Posterior vena cava (tissue), 2 donors: ENCODE results near the gene STPG4. TPM values are rescaled to one million over a fixed set of nuclear protein-coding genes. Genes with fewer than 3 reads are reported as not detected.

ENCODE experiments used
- DNase-seq: peaks from one replicate; pipeline ENCODE4 v3.0.0-alpha.2; 2020; ENCODE audit warnings: low spot score
- intact Hi-C, 2 donors: fragments of 100-400 bp; cut with DNase I; formaldehyde crosslinking; loops; one replicate each; pipeline versions ENCODE4 v1.14.1 to v1.14.2; 2022 to 2023
- total RNA-seq, 2 donors: library from RNA; stranded (reverse); fragmentation: NEBNext Ultra II Directional; extraction: Animal tissue kit (Norgen Biotek cat#: 25700); gene quantifications; one replicate each; pipeline ENCODE4 v1.2.1, GENCODE V29; 2021
- donor health status: DM: yes; HTN: yes; CAD: no.
- donor health status: DM: yes; HTN: yes; CAD: no.

STPG4 gene
- total RNA-seq, 2 donors from 2014 or later, result 0.52 TPM; not detected in 1

DNA sequence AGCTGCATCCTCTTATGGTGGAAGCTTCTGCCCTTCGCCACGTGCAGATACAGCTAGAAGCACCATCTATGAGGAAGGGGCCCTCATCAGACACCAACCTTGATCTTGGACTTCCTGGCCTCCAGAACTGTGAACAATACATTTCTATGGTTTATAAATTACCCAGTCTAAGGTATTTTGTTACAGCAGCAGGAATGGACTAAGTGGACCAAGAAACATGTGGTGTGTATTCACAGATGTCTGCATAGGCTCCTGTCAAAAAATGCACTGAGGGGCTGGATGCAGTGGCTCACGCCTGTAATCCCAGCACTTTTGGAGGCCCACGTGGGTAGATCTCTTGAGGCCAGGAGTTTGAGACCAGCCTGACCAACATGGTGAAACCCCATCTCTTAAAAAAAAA lies 57.5 kb downstream of the STPG4 start:
- intact Hi-C loops, result no loop called here
- no peak for DNase-seq

GRCh38 chr2:47096451-47096850 lies 58.7 kb downstream of the STPG4 start:
- DNase-seq, result no peak
- intact Hi-C loops, result no loop called here

DNA sequence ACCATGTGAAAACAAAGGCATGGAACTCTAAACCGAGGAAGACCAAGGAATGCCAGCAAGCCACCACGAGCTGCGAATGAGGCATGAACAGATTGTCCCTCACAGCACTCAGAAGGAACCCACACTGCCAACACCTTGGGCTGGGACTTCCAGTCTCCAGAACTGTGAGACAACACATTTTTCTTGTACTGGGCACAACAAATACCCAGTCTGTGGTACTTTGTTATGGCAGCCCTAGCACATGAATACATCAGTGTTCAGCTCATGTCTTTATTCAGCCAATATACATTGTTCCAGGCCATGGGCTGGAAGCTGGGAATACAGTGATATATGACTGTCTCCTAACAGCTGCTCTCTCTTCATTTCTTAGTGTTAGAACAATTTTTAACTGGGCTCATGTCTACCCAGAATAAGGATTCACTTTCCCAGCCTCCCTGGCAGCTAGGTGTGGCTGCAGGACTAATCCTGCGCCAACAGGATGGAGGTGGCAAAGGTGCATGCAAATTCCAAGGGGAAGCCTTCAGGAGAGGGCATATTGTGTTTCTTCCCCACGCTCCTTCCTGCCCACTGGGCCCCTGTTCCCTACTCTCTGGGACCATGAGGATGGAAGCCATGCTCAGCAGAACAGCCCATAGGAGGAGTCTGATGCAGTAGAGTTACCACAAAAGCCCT lies 59.6 kb downstream of the STPG4 start:
- DNase-seq, result no peak
- intact Hi-C loops, result no loop called here

DNA sequence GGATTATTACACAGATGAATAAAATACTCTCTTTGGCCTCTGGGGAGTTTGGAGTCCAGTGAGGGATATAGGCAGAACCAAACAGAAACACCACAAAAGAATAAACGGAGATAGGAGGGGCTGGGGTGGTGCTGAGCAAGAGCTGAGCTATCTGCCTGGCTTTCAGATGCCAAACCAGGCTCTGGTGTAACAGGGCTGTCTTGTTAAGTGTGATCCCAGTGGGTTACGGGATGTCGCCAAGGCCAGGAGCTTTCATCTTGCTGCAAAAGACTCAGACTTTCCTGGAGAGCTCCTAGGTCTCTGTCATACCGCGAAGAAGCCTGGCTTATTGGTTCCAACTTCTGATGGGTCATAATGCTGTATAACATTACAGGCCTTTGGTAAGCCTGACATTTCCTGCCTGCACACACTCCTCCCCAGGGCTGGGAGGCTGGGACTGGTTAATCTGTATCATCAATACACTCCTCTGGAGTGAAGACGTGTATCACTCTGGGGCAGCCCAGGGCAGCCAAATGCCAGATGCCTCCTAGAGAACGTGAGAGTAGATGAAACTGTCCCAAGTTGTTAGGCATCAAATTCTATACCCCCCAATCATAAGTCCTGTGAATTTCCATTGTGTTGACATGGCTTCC lies 60.5 kb downstream of the STPG4 start:
- peak; percentile 86 for DNase-seq

GRCh38 chr2:47093626-47094025 lies 61.5 kb downstream of the STPG4 start:
- DNase-seq, result no peak
- intact Hi-C loops, result no loop called here

More for the DNA sequence above, 60.5 kb downstream of the STPG4 start:
- intact Hi-C loops, result no loop called here

DNA sequence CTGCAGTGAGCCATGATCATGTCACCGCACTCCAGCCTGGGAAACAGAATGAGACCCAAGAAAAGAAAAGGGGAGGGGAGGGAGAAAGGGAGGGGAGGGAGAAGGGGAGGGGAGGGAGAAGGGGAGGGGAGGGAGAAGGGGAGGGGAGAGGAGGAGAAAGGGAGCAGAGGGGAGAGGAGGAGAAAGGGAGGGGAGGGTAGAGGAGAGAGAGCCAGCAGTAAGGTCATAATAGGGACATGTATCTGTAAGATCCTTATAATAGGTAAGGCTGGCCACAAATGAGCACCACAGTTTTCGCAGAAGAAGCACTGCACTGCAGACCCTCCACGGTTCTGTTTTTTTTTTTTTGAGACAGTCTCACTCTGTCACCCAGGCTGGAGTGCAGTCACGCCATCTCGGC lies 62.6 kb downstream of the STPG4 start:
- intact Hi-C loops, result no loop called here
- DNase-seq, result no peak

GRCh38 chr2:47091118-47091517 lies 64.0 kb downstream of the STPG4 start:
- intact Hi-C loops, result no loop called here
- DNase-seq, result no peak

- intact Hi-C loops, result no loop called here
- DNase-seq, result no peak
These were observed 66.0 kb downstream of the STPG4 start for GRCh38 chr2:47089083-47089464.

- DNase-seq, result no peak
- intact Hi-C loops, result no loop called here
These were observed 66.6 kb downstream of the STPG4 start for GRCh38 chr2:47088371-47089082.

GRCh38 chr2:47087051-47087450 lies 68.1 kb downstream of the STPG4 start:
- intact Hi-C loops, result no loop called here
- no peak for DNase-seq

DNA sequence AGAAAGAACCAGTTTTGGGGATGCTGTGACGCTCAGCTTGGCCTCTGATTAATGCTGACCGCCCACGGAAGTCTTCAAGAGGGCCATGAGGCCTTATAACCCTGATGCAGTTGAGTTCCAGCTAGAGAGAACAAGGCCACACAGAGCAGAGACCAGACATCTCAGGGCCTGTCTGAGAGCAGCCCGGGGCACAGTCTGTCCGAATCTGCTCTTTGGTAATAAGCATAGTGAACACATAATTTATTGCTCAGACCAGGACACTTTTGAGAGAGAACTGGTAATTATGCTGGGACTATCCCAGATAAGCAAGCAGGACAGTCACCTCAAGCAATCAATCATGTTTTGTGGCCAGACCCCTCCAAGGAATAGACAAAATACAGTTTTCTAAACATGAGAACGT lies 68.5 kb downstream of the STPG4 start:
- intact Hi-C loops, result no loop called here

DNA sequence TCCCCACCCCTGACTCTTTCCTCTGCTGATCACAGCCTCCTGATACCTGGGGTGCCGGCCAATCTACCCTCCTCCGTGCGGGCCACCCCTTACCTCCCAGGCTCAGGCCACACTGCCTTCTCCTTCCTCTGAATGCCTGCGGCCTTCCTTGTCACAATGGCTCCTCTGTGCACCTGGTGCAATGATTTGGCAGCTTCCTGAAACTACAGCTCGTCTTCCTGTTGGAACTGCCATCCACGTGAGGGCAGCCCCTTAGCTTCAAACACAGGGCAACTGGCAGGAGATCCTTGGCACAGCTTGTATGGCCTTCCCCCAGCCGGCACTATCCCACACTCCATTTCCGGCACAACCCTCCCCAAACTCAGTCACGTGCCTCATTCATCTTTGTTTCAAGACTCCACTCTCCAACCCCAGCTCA lies 69.0 kb downstream of the STPG4 start:
- peak; percentile 78 for DNase-seq
- intact Hi-C loops, result no loop called here

More for the DNA sequence above, 68.5 kb downstream of the STPG4 start:
- peak; percentile 81 for DNase-seq

DNA sequence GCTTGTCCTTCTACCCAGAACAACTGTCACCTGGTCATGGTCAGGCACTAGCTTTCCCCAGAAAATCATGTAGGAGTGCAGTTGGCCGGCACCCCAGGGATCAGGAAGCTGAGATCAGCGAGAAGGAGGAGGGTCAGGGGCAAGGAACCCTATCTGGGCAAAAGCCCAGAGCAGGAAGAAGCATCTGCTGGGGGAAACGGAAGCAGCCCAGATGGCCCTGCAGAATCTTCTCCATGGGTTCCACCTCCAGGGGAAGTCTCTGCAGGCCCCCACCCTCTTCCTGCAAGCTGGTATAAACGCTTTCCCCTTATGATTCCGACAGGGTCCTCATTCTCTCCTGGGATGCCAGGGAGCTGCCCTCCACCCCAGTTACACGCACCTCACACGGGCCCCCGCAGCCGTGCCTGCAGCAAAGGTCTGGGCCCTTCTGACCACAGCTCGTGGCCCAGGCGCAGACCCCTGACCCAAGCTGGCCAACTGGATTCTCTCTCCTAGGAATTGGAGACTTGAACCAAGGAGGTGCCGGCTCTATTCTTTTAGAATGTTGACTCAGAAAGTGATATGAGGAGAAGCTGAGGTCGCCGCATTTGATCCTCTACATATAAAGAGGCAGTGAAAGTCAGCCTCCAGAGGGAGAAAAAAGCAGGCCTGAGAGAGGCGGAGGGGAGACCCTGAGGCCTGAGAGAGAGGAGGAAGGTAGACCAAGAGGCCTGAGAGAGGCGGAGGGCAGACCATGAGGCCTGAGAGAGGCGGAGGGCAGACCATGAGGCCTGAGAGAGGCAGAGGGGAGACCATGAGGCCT lies 71.0 kb downstream of the STPG4 start:
- intact Hi-C loops, result no loop called here
- DNase-seq, result peak; percentile 81

DNA sequence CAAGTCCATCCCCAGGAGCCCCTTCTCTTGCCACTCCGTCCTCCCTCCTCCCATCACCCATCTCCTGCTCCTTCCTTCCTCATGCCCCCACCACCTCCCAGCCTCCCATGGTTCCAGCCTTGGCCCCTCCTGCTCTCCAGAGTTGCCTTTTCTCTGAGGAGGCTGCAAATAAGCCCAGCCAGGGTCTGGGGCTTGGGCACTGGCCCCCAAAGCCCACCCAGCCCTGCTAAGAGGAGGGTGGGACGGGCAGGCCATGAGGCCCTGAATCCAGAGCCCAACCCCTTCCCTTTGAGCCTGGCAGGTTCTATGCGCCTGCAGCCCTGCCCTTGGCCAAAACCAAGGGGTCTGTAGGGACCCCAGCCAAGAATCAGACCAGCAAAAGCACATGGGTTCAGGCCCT lies 71.6 kb downstream of the STPG4 start:
- intact Hi-C loops, result no loop called here
- DNase-seq, result no peak

DNA sequence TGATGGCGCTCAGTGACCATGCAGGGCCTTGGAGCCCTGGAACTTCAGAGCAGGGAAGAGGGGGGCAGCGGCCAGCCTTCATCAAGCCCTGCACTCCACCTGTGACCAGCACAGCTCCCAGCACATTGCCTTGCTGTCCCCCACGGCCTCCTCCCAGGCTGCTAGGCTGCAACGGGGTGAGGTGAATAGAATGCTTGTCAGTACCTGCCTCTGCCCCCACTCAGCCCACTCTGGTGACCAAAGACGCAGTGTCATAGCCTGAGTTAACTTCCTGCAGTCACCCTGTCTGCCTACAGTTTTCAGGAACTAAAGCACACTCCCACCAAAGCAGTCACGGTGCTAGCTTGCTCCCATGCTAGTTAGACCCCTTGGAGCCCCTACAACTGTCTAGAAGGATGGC lies 72.1 kb downstream of the STPG4 start:
- peak; percentile 36 for DNase-seq
- intact Hi-C loops, result no loop called here

DNA sequence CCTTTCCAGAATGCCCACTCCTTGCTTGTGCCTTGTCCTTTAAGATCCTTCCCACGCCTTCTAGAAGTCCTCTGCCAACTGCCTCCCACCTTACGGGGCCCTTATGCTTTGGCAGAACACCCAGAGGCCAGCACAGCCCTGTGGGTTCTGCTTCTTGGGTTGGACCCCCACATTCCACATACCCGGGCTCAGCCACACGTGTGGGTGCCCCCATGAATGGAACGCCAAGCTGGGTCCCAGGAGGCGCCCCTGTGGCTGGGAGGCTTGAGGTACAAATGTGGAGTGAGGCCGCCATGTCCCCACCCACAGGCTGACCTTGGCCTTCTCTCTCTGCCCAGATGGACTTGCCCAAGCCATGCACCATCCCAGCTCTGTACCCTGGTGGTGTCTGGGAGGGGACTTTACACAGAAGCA lies 74.2 kb downstream of the STPG4 start:
- peak; percentile 79 for DNase-seq
- intact Hi-C loops, result no loop called here

GRCh38 chr2:47079515-47080412 lies 75.3 kb downstream of the STPG4 start:
- intact Hi-C loops, result loop anchor here in 1 of 2 donors (10.0 kb wide), 1 partner anchor 85 kb away; no protein-coding TSS in a partner anchor
- DNase-seq, result peak; percentile 78
